Astrocyte (in vitro differentiated cells and primary cell): ENCODE data around the gene TRAF7.

Source experiments
- CTCF ChIP-seq: IDR thresholded peaks from 2 replicates; pipeline ENCODE4 v1.5.1; 2011; ENCODE audit warnings: low read depth, mild to moderate bottlenecking, inconsistent platforms, low read length, moderate library complexity; ENCODE audit not compliant: insufficient read depth
- EZH2 ChIP-seq: IDR thresholded peaks from 2 replicates; pipeline ENCODE4 v1.6.1; 2012; ENCODE audit warnings: mild to moderate bottlenecking, low read length, inconsistent platforms; ENCODE audit not compliant: insufficient read depth

DNA sequence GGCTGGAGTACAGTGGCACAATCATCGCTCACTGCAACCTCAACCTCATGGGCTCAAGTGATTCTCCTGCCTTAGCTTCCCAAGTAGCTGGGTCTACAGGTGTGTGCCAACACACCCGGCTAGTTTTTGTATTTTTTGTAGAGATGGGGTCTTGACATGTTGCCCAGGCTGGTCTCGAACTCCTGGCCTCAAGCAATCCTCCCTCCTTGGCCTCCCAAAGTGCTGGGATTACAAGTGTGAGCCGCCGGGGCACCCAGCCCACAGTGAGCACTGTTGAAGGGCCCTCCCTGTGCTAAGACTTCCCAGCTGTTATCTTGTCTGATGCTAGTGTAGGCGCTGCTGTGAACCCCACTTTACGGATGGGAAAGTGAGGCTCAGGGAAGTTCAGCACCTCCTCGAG, 32.8 kb downstream of the TRAF7 start:
- TF ChIP-seq CTCF (no peak), EZH2 (no peak)
